Superior temporal gyrus (tissue), 1 donor: Measurements from ENCODE around the gene CACNA1C.

Source experiments
- DNase-seq: peaks from one replicate; pipeline ENCODE4 v3.0.0-alpha.2; 2016; ENCODE audit errors: extremely low spot score

The CACNA1C gene

GRCh38 chr12:2364631-2365051 is 311.9 kb downstream of the CACNA1C start:
- no peak for DNase-seq

GRCh38 chr12:2366711-2367110 is 313.9 kb downstream of the CACNA1C start:
- DNase-seq, result no peak

- DNase-seq, result no peak
These were observed 319.4 kb downstream of the CACNA1C start for GRCh38 chr12:2372178-2372577.

- DNase-seq, result no peak
These were observed 319.9 kb downstream of the CACNA1C start for GRCh38 chr12:2372735-2373134.

- DNase-seq, result no peak
These were observed 320.5 kb downstream of the CACNA1C start for GRCh38 chr12:2373307-2373706.

GRCh38 chr12:2374092-2374906 is 321.5 kb downstream of the CACNA1C start:
- no peak for DNase-seq

GRCh38 chr12:2375871-2376270 is 323.1 kb downstream of the CACNA1C start:
- no peak for DNase-seq

GRCh38 chr12:2376908-2377657 is 324.3 kb downstream of the CACNA1C start:
- no peak for DNase-seq

- DNase-seq, result no peak
These were observed 326.1 kb downstream of the CACNA1C start for GRCh38 chr12:2378835-2379330.

- DNase-seq, result no peak
These were observed 328.2 kb downstream of the CACNA1C start for GRCh38 chr12:2380946-2381345.

- DNase-seq, result no peak
These were observed 329.8 kb downstream of the CACNA1C start for GRCh38 chr12:2382370-2383155.

- DNase-seq, result no peak
These were observed 330.7 kb downstream of the CACNA1C start for GRCh38 chr12:2383325-2384028.

- no peak for DNase-seq
These were observed 331.2 kb downstream of the CACNA1C start for GRCh38 chr12:2384029-2384386.

- DNase-seq, result no peak
These were observed 332.0 kb downstream of the CACNA1C start for GRCh38 chr12:2384533-2385351.

GRCh38 chr12:2385529-2385928 is 332.7 kb downstream of the CACNA1C start:
- DNase-seq, result no peak

- no peak for DNase-seq
These were observed 333.8 kb downstream of the CACNA1C start for GRCh38 chr12:2386566-2386965.

GRCh38 chr12:2387103-2387834 is 334.5 kb downstream of the CACNA1C start:
- no peak for DNase-seq

- no peak for DNase-seq
These were observed 336.4 kb downstream of the CACNA1C start for GRCh38 chr12:2389079-2389790.

- DNase-seq, result no peak
These were observed 337.3 kb downstream of the CACNA1C start for GRCh38 chr12:2390133-2390532.
